ENCODE results near the gene SLC35G6.
"Not testable (repeated sequence)": the region's sequence is repeated elsewhere in the genome, so short reads cannot be mapped to it uniquely, and the experiment has no call there.

Gene SLC35G6

DNA sequence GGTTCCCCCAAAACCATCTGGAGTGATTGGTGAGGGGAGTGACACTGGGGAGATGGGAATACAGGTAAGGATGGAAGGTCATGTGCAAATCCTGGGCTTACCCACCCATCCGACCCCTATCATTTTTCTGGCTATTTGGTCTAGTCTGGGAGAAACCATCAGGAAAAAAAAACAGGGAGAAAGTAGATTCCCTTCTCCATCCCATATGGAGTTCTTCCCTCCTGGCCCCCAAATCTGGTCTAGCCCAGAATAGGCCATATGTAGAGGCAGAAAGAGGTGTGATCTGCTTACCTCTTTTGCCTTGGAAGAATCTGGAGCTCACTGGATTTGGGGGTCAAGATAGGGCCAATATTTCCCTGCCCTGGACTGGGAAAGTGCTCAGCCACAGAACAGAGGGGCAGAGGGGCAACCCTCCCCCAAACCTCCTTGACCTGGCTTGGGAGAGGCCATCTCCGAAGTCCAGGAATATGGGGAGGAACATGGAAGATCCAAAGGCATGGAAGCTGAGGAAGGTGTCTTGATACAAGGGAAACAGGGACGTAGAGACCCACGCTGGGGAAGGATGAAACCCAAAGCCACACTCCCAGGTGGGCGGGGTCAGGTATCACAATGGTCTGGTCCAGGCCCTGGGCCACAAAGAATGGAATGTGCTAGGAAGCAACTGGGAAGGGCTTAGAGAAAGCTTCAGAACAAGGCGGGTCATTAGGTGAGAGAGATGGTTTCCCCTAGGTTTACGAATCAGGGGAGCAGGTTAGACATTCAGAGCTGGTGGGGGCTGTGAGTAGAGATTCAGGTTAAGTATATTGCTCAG, 20.2 kb upstream of the SLC35G6 start:
- DNase-seq: no peak

DNA sequence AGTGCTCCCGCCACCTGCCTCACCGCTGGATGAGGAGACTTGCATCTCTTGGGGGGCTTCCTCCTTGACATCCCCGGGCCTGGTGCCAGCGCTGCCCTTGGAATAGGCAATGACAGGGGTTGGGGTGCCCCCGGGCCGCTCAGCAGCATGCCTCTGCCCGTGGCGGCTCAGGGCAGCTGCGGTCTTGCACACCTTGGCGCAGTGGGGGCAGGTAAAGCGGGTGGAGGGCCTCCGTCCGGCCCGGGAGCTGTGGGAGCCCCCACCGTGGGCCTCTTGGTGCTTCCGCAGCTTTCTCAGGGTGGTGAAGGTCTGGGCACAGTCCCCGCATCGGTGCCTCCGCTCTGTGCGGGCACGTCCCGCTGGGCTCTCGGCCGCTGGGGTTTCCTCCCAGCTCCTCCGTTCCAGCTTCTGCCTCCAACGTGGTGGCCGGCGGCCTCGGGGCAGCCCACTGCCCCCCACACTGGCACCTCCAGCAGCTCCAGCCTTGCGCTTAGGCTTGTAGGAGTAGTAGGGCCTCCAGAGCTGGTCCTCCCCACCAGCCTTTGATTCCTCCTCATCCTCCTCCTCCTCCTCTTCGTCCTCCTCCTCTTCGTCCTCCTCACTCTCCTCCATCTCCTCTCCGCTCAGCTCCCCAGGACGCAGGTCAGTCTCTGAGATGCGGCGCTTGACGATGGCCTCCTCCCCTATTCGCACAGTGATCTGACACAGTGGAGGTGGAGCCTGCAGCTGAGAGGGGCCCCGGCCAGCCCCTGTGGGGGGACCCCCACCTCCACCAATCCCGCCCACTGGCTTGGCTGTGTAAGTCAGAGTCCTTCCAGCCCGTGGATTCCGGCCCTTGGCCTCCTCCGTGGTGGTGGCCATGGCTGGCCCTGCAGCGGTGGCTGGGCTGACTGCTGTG, 18.5 kb upstream of the SLC35G6 start:
- DNase-seq: no peak

DNA sequence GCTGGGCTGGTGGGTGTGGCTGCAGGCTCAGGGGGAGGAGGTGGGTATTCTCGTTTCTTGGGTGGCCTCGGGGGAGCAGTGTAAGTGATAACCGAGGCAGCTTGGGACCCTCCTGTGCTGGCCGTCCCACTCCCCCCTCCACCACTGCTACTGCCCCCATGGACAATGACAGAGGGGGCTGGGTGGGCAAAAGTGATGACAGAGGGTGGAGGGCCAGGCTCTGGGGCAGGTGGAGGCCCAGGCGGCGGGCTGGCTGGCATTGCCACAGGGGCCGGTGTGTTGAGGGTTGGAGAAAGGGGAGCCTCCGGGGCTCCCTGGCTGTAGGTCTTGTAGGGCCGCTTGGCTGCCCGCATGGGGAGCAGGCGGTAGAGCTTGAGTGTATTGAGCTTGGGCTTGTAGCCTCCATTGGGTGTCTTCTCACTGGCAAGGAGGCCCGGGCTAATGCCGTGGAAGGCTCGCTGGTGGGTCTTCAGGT, 17.8 kb upstream of the SLC35G6 start:
- DNase-seq: no peak

DNA sequence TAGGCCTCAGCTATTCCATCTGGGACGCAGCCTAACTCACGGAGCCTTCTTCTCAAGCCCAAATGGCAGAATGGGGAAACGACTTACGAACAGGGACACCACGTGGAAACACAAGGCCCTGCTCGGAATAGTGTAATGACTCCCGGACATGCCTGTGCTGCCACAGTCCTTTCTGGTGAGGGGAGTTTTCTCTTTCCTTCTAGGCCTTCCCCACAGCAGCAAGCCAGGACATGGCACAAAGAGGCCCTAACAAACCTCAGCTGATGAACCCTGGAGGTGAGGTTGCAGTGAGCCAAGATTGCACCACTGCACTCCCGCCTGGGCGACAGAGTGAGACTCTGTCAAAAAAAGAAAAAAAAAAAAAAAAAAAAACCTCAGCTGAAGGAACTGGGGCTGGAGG, 17.2 kb upstream of the SLC35G6 start:
- no peak for DNase-seq

DNA sequence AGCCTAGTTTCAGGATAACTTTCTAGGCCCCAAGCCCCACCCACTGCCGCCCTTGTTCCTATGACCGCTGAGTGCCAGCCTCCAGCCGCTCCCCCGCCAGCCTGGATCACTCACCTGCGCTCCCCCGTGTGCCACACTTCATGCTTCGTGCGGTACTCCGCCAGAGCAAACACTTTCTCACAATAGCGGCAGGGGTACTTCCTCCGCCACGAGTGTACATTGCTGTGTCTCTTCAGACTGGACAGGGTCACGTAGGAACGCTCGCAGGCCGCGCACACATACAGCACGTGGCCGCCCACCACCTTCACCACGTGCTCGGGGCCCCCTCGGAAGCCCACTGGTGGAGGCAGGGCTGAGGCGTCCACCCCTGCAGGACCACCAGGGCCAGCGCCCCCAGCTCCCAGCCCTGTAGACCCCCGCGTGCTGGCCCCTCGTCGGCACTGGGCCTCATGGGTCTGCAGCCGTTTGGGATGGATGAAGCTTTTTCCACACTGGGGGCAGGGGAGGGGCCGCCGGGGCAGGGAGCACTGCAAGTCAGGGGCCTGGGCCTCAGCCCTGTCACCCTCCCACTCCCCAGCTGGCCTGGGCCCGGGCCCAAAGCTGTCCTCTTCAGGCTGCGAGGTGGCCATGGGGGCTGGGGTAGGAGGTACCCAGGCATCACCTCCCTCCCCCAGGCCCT, 15.5 kb upstream of the SLC35G6 start:
- DNase-seq: no peak

DNA sequence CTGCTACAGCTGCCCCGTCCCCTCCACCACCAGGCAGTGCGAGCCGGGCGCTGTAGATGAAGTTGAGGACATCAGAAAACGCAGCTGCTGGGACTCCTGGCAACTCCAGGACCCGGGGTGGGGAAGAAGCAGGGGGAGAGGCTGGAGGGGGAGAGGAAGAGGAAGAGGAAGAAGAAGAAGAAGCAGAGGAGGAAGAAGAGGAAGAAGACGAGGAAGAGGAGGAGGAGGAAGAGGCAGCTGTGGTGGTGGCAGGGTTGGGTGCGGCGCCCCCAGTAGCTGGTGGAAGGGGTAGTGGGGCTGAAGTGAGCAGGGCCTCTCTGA, 15.0 kb upstream of the SLC35G6 start:
- peak; percentile 45 for DNase-seq

DNA sequence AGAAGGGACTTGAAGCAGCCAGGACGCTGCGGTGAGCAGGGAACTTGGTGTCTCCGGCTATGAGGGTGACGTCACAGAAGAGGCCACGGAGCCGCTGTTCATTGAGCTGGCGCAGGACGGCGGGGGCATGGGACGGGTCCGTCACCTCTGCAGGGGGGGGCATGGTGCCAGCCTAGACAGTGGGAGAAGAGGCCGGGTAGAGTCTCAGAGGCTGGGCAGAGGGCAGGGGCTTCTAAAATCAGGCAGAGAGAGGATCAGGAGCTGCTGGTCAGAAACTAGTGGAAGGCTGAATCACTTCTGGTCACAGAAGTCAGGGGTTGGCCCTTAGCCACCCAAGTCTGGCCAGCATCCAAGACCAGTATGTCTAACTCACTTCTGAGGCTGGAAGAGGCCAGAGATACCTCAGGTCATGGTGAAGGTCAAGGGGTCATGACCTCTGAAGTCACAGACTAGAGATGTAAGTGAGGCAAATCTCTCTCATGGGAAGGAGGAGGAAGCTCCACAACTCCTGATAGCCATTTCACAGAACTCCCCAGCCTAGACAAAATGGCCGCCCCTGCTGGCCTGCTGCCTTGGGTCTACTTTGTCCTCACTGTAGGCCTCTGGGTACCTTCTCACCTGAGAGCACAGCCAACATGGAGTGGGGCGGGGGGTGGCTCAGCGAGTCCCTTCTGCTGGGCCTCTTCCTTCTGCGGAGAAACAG, 14.5 kb upstream of the SLC35G6 start:
- DNase-seq: peak; percentile 77

DNA sequence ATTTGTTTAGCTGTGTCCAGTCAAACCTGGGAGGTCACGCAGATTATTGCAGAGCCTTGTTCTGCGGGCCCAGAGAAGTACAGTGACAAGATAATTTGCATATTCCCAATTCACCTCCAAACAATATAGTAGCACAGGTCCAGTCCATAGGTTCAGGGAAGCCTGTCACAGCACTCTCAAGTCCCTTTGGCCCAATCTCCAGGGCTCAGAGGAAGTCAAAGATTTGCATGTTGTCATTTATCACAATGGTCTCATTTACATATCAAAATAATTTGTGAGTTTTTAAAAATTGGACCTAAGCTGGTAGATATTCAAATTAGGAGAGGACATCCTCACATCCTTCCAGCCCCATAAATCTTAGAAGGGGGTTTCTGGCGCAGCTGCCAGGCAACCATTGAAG, 13.7 kb upstream of the SLC35G6 start:
- no peak for DNase-seq

DNA sequence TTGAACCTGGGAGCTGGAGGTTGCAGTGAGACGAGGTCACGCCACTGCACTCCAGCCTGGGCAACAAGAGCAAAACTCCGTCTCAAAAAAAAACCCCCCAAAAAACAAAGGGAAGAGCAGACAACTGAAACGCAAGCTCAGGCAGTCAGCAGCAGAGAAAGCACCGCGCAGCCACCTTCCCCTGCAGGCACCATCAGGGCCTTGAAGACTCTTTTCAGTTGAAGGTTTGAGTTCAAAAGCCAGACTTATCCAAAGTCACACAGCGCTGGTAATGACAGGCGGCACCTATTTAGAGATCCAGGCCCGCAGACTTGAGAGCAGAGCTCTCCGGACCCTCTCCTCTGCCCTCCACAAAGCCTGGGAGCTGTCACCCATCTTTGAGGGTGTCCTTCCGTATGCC, 13.0 kb upstream of the SLC35G6 start:
- no peak for DNase-seq

DNA sequence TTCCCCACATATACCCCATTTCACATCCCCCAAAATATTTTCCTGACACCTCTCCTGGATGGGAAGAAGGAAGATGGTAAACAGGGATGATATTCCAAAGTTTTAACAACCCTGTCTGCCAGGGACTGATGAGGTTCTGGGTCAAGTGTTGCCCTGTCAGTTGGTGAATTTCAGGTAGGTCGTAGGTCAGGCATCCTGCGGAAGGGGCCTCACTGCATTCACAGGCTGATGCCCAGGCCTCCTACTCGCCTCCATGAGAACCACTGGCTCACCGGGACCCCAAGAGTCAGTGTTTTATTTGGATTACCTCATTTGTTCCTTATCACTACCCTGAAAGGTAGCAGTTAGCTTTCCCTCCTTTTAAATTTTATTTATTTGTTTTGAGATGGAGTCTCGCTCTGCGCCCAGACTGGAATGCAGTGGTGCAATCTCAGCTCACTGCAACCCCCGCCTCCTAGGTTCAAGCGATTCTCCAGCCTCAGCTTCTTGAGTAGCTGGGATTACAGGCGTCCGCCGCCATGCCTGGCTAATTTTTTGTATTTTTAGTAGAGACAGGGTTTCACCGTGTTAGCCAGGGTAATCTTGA, 12.3 kb upstream of the SLC35G6 start:
- no peak for DNase-seq

DNA sequence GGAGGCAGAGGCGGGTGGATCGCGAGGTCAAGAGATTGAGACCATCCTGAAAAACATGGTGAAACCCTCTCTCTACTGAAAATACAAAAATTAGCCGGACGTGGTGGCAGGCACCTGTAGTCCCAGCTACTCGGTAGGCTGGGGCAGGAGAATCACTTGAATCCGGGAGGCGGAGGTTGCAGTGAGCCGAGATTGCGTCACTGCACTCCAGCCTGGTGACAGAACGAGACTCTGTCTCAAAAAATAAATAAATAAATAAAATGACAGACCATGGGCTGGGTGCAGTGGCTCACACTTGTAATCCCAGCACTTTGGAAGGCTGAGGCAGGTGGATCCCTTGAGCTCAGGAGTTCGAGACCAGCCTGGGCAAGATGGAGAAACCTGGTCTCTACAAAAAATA, 11.4 kb upstream of the SLC35G6 start:
- DNase-seq: not testable (repeated sequence)

DNA sequence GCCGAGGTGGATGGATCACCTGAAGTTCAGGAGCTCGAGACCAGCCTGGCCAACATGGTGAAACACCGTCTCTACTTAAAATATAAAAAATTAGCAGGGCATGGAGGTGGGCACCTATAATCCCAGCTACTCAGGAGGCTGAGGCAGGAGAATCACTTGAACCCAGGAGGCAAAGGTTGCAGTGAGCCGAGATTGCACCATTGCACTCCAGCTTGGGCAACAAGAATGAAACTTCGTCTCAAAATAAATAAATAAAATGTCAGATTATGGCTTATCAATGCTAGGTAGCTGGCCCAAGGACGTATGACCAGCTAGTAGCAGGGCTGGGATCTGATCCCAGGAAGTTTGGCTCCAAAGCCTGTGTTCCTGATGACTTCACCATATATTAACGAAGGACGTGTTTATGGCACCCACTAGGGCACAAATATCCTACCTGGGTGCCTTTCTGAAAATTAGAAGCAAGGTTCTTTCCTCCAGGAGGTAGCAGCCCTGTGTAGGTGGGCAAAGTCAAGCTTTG, 10.7 kb upstream of the SLC35G6 start:
- not testable (repeated sequence) for DNase-seq

DNA sequence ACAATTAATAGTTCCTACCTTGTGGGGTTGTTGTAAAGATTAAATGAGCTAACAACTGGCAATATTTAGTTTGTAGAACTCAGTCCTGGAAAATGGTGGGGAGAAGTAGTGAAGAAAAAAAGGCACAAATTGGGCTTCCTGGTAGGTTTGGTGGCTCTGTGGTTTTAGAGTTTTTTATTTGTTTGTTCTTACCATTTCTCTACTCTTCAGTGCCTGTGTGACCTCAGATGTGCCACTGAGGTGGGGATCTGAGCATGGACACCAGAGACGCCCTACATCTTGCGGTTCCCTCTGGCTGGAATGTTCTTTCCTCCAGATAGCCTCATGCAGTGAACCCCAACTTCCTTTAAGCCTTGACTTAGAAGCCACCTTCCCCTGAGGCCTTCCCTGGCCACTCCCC, 9.5 kb upstream of the SLC35G6 start:
- DNase-seq: no peak

DNA sequence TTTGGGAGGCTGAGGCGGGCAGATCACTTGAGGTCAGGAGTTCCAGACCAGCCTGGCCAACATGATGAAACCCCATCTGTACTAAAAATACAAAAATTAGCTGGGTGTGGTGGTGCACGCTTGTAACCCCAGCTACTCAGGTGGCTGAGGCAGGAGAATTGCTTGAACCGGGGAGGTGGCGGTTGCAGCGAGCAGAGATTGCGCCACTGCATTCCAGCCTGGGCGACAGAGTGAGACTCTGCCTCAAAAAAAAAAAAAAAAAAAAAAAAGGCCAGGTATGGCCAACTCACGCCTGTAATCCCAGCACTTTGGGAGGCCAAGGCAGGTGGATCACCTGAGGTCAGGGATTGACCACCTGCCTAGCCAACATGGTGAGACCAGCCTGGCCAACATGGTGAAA, 6.5 kb upstream of the SLC35G6 start:
- not testable (repeated sequence) for DNase-seq

DNA sequence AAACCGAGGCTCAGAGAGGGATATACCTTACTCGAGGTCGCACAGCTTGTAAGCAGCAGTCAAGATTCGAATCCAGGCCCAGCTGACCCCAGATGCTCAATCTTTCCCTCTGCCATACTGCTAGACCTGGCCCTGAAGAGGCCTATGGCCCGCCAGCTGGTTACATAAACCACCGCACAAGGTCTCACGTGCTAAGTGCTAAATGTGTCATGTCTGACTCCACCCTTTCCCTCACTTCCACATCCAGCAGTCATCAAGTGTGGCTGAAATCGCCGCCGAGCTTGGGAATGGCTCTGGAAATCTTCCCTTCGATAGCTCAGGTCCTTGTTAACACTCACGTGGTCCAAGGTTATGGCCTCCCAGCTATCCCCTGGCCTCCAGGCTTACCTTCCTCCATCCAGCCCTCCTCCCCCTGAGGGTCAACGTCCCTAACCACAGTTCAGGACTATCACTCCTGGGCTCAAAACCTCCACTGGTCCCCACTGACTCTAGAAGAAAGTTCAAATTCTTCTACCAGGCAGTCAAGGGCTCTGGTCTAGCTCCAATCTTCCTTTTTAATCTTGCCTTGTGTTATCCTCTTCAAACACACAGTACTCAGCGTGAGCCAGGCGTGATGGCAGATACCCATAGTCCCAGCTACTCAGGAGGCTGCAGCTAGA, 5.4 kb upstream of the SLC35G6 start:
- peak; percentile 72 for DNase-seq

DNA sequence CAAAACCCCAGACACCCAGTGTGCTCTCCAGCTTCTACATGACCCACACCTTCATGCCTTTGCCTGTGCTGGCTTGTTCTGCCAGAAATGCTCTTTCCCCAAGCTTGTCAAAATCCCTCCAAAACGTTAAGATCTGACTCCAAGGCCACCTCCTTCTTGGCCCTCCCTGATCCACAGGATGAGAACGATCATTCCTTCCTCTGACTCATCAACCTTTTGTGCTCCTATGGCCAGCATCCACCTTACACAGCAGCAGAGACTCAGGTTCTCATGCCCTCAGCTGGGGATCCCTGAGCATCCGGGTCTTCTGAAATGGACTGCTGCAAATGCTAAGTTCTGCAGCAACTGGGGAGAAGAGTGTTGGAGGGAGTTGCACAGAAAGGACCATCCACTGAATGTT, 4.8 kb upstream of the SLC35G6 start:
- no peak for DNase-seq

DNA sequence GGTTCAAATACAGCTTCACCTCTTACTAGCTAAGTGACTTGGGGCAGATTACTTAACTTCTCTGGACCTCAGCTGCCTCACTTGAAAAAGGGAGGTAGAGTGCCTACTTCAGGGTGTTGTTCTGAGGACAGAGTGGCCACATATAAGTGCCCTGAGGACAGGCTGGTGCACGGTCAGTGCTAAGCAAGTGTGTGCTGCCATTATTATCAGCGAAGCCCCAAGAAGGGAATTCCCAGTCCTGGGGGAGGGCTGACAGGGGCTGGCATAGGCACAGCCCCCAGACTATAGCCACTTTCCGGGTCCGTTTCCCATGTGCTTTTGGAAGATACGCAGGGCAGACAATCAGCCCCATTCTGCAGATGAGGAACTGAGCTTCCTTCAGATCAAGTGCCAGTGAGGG, 4.3 kb upstream of the SLC35G6 start:
- DNase-seq: no peak

DNA sequence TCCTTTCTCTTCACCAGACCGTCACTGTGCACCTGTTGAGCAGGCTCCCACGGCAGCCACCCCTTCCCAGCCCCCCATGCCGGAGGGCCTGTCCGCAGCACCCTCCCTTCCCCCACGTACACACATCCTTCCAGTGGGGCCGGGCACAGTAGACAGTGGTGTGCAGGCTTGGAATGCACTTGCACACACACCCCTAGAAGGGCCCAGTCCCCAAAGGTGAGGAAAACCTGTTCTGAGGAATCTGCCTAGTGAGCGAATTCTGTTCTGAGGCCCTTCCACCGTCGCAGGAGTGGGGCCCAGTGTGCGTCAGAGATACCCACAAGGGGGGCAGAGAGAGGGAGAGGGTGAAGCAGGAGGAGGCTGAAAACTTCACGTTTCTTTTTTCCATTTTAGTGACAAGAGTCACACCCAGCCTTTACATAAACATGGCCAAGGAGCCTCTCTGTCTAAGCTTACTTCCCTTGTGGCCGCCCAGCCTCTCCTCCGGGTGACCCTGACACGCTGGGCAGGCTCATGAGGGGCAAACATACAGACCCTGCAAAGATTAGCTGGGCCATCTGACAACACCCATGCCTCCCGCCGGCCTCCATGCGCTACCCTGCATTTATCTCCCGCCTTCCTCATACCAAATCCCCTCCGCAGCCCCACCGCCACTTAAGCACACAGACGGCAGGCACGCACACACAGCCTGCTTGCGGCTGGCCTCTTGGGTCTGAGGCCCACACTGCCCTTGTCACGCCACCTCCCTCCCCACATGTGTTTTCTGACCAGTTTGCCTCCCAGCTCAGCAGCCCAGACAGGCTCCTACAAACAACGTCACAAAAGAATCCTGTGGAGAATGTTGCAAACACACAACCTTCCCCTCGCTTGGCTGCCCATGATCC, 3.6 kb upstream of the SLC35G6 start:
- DNase-seq: peak; percentile 69

DNA sequence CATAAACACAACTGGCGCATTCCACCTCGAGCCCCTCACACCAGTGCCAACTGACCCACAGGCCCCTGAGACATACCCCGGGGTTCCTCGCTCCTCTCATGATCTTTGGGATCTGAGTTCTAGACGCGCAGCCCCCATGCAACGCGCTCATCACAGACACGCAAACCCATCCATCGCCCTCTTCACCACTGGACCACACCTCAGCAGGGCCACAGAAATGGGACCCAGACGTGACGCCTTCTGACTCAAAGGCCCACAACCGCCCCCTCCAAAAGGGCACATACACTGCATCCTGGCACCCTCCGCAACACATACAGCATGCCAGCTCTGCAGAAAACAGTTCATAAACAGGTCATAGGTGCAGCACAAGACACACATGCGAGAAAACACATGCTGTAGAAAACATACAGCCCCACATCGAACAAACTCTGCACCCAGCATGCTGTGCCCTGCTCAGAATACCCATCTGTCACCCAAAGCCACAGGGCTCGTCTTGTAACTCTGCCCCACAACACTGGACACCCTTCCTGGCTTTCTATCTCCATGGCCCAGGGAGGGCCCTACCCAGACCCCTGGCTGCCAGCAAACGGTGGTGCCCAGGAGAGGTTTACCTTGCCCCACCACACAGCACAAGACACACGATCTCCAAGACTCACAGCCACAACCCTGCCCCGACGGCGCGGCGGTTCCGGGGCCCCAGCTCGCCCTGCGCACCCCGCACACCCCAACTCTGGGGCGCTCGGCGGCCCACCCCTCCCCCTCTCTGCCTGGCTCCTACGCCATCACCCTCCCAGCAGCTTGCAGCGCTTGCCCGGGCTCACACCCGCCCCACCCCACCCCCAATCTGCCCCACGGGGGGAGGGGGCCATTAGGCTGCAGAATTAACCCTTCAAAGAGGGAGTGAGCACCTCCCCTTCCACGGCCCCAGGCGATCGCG, 2.7 kb upstream of the SLC35G6 start:
- peak; percentile 19 for DNase-seq

Data from MV-4-11 (cell line).